ENCODE results near the gene ORM1.

DNA sequence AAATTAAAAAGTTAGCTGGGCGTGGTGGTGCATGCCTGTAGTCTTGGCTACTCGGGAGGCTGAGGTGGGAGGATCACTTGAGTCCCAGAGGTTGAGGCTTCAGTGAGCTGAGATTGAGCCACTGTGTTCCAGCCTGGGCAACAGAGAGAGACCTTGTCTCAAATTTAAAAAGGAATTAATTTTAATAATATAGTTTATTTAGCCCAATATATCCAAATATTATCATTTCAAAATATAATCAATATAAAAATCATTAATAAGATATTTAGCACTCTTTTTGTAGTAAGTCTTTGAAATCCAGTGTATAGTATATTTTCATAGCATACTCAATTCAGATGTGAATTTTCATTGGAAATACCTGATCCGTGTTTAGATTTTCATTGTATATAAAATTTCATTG is 43.2 kb upstream of the ORM1 start:
- TF ChIP-seq, protein P1, sequence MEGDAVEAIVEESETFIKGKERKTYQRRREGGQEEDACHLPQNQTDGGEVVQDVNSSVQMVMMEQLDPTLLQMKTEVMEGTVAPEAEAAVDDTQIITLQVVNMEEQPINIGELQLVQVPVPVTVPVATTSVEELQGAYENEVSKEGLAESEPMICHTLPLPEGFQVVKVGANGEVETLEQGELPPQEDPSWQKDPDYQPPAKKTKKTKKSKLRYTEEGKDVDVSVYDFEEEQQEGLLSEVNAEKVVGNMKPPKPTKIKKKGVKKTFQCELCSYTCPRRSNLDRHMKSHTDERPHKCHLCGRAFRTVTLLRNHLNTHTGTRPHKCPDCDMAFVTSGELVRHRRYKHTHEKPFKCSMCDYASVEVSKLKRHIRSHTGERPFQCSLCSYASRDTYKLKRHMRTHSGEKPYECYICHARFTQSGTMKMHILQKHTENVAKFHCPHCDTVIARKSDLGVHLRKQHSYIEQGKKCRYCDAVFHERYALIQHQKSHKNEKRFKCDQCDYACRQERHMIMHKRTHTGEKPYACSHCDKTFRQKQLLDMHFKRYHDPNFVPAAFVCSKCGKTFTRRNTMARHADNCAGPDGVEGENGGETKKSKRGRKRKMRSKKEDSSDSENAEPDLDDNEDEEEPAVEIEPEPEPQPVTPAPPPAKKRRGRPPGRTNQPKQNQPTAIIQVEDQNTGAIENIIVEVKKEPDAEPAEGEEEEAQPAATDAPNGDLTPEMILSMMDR (IDR thresholded peaks at IDR 0.05), result no peak
- TF ChIP-seq POLR2A (IDR thresholded peaks at IDR 0.05), result no peak
- TF ChIP-seq POLR2AphosphoS5 (IDR thresholded peaks at IDR 0.05), result no peak
